Activated CD8-positive, alpha-beta T cell treated with anti-CD3 and anti-CD28 coated beads for 36 hours (primary cell): ENCODE results near the gene NFYC. TPM values are rescaled to one million over a fixed set of nuclear protein-coding genes. Genes with fewer than 3 reads are reported as not detected.
A peak's percentile ranks its signal among the peaks of the same experiment; 100 is the strongest.

Experiments
- ATAC-seq: fragments of 200-7000 bp; cut with Tn5 transposase; one replicate; pipeline ENCODE4 v1.10.0; 2021; ENCODE audit warnings: mild to moderate bottlenecking, moderate library complexity
- CTCF ChIA-PET: fragments of 350-600 bp; sonication (Branson Sonifier 250); formaldehyde crosslinking; loops from one replicate; lab custom pipeline; 2021; ENCODE audit warnings: antibody characterized with exemption; lab: Charles Lee
- POLR2A ChIA-PET: fragments of 350-600 bp; sonication (Branson Sonifier 250); formaldehyde crosslinking; loops from one replicate; lab custom pipeline; 2021; ENCODE audit warnings: antibody characterized with exemption; lab: Charles Lee
- DNase-seq: peaks from one replicate; pipeline ENCODE4 v3.0.0-alpha.2; 2020
- H3K27ac Mint-ChIP-seq: one replicate; pipeline ENCODE4 v1.8.0; 2021; ENCODE audit warnings: mild to moderate bottlenecking, mixed read lengths
- H3K27me3 Mint-ChIP-seq: one replicate; pipeline ENCODE4 v1.8.0; 2021; ENCODE audit warnings: mixed read lengths
- H3K36me3 Mint-ChIP-seq: one replicate; pipeline ENCODE4 v1.8.0; 2021; ENCODE audit warnings: low read depth, mixed read lengths
- H3K4me1 Mint-ChIP-seq: one replicate; pipeline ENCODE4 v1.8.0; 2021; ENCODE audit warnings: low read depth, mixed read lengths
- H3K4me3 Mint-ChIP-seq: one replicate; pipeline ENCODE4 v1.8.0; 2021; ENCODE audit warnings: mild to moderate bottlenecking, moderate library complexity, mixed read lengths
- H3K9me3 Mint-ChIP-seq: one replicate; pipeline ENCODE4 v1.8.0; 2021; ENCODE audit warnings: mixed read lengths
- CTCF ChIP-seq: fragments of 200-600 bp; IDR thresholded peaks from one replicate; pipeline ENCODE4 v1.8.0; 2022; ENCODE audit warnings: antibody characterized with exemption, mild to moderate bottlenecking
- intact Hi-C: fragments of 100-400 bp; cut with micrococcal nuclease; formaldehyde crosslinking; loops from one replicate; pipeline ENCODE4 v1.10.0; 2022
- total RNA-seq, 2 experiments: library from RNA; stranded (reverse); gene quantifications; one replicate each; pipeline ENCODE4 v1.2.3, GENCODE V29; 2021

Gene NFYC
- total RNA-seq, 2 experiments from 2014 or later, result 45.6 to 53.8 TPM

- DNase-seq, result no peak
- intact Hi-C loops, result no loop called here
- POLR2A ChIA-PET, result no interaction called here
- CTCF ChIA-PET, result interaction anchor here (5.7 kb wide), 1 partner anchor 26 kb away, joined by 50 read pairs; no protein-coding TSS in a partner anchor
- peaks cover 50% of the 10 kb centered on the region for H3K4me1 Mint-ChIP-seq
- ATAC-seq, result no peak
- H3K4me3 Mint-ChIP-seq, result no peak overlapping the region
- H3K27me3 Mint-ChIP-seq, result no peaks in the 10 kb centered on the region
- TF ChIP-seq CTCF, result no peak
- H3K27ac Mint-ChIP-seq, result no peak overlapping the region
- no peaks in the 10 kb centered on the region for H3K36me3 Mint-ChIP-seq
- no peaks in the 10 kb centered on the region for H3K9me3 Mint-ChIP-seq
Observed at GRCh38 chr1:40799351-40799867, 107.9 kb downstream of the NFYC start.

- H3K27ac Mint-ChIP-seq, result no peak overlapping the region
- CTCF ChIA-PET, result no interaction called here
- intact Hi-C loops, result no loop called here
Observed at GRCh38 chr1:40801742-40802077, 110.2 kb downstream of the NFYC start.

GRCh38 chr1:40802078-40802741 is 110.7 kb downstream of the NFYC start:
- POLR2A ChIA-PET, result interaction anchor here (0.6 to 1.3 kb wide), 2 partner anchors 16 to 157 kb away, joined by 3 read pairs; no protein-coding TSS in a partner anchor
- Mint-ChIP-seq H3K4me3 (peak overlapping the region; percentile 46), H3K27ac (no peak overlapping the region), H3K27me3 (no peaks in the 10 kb centered on the region), H3K9me3 (no peaks in the 10 kb centered on the region), H3K4me1 (peaks cover 28% of the 10 kb centered on the region), H3K36me3 (no peaks in the 10 kb centered on the region)
- intact Hi-C loops, result no loop called here
- CTCF ChIA-PET, result interaction anchor here (4.3 kb wide), 1 partner anchor 27 kb away, joined by 22 read pairs; no protein-coding TSS in a partner anchor
- peak; percentile 91 for DNase-seq
- ATAC-seq, result peak; percentile 96
- no peak for TF ChIP-seq CTCF

More at GRCh38 chr1:40801742-40802077, 110.2 kb downstream of the NFYC start:
- Mint-ChIP-seq H3K4me3 (peak overlapping the region; percentile 46), H3K27me3 (no peaks in the 10 kb centered on the region), H3K4me1 (peaks cover 33% of the 10 kb centered on the region), H3K36me3 (no peaks in the 10 kb centered on the region), H3K9me3 (no peaks in the 10 kb centered on the region)
- DNase-seq (no peak), ATAC-seq (no peak)
- no peak for TF ChIP-seq CTCF
- POLR2A ChIA-PET, result interaction anchor here (0.6 kb wide), 1 partner anchor 158 kb away, joined by 3 read pairs; no protein-coding TSS in a partner anchor

- DNase-seq (no peak), ATAC-seq (no peak)
- no peaks in the 10 kb centered on the region for H3K9me3 Mint-ChIP-seq
- no peak overlapping the region for H3K27ac Mint-ChIP-seq
- no peak for TF ChIP-seq CTCF
- intact Hi-C loops, result no loop called here
- CTCF ChIA-PET, result interaction anchor here (1.3 to 4.3 kb wide), 2 partner anchors 28 to 47 kb away, joined by 7 to 22 read pairs; no protein-coding TSS in a partner anchor
- no peaks in the 10 kb centered on the region for H3K36me3 Mint-ChIP-seq
- H3K4me1 Mint-ChIP-seq, result peaks cover 26% of the 10 kb centered on the region
- no peaks in the 10 kb centered on the region for H3K27me3 Mint-ChIP-seq
- H3K4me3 Mint-ChIP-seq, result no peak overlapping the region
- POLR2A ChIA-PET, result interaction anchor here (1.3 kb wide), 1 partner anchor 16 kb away, joined by 3 read pairs; no protein-coding TSS in a partner anchor
Observed at GRCh38 chr1:40802742-40803113, 111.2 kb downstream of the NFYC start.

GRCh38 chr1:40803447-40803846 is 111.9 kb downstream of the NFYC start:
- peaks cover 26% of the 10 kb centered on the region for H3K4me1 Mint-ChIP-seq
- intact Hi-C loops, result no loop called here
- H3K9me3 Mint-ChIP-seq, result no peaks in the 10 kb centered on the region
- H3K36me3 Mint-ChIP-seq, result no peaks in the 10 kb centered on the region
- H3K4me3 Mint-ChIP-seq, result no peak overlapping the region
- no peak overlapping the region for H3K27ac Mint-ChIP-seq
- TF ChIP-seq CTCF, result no peak
- ATAC-seq, result no peak
- no peak for DNase-seq
- POLR2A ChIA-PET, result interaction anchor here (1.0 to 1.3 kb wide), 2 partner anchors 8 to 15 kb away, joined by 3 read pairs; no protein-coding TSS in a partner anchor
- CTCF ChIA-PET, result interaction anchor here (1.3 to 4.3 kb wide), 2 partner anchors 29 to 46 kb away, joined by 7 to 22 read pairs; no protein-coding TSS in a partner anchor
- no peaks in the 10 kb centered on the region for H3K27me3 Mint-ChIP-seq
